Islet precursor cell (in vitro differentiated cells): ENCODE results near the gene OR5D18.
"Not testable (repeated sequence)": the region's sequence is repeated elsewhere in the genome, so short reads cannot be mapped to it uniquely, and the experiment has no call there.

Experiments used
- DNase-seq: peaks from one replicate; pipeline ENCODE4 v3.0.0-alpha.2; 2018

OR5D18 gene

DNA sequence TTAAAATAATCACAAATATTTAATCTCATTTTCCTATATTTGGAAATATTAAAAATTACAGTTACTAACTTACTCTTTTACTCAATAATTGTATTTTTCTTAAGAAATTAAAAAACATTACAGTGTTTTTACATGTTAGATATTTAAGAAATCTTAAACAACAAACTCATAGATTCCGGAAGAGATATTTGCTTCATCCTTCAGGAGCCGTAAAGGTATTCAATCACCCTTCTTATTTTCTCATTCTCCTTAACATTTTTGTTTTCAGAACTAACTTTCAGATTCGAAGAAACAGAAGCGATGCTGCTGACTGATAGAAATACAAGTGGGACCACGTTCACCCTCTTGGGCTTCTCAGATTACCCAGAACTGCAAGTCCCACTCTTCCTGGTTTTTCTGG, at the start of gene OR5D18:
OR5D18 (plus strand) TSS at position 301 of the 400 bp plus-strand sequence; CDS start at position 301, 0 bp downstream.
- DNase-seq: no peak

DNA sequence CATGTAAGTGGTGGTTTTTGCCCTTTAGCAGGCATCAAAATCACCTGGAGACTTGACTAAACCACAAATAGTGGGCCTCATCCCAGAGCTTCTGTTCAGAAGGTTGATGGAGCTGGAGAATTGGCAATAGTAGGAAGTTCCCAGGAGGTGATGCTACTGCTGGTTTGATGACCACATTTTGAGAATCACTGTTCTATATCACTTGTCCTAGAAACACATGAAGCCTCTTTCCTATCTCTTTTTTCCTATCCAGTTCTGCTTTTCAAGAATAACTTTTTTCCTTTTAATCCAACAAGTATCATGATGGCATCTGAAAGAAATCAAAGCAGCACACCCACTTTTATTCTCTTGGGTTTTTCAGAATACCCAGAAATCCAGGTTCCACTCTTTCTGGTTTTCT, 46.3 kb upstream of the OR5D18 start, which contains the start of gene OR5D13:
OR5D13 (plus strand) TSS at position 301 of the 400 bp plus-strand sequence; CDS start at position 301, 0 bp downstream.
- no peak for DNase-seq

DNA sequence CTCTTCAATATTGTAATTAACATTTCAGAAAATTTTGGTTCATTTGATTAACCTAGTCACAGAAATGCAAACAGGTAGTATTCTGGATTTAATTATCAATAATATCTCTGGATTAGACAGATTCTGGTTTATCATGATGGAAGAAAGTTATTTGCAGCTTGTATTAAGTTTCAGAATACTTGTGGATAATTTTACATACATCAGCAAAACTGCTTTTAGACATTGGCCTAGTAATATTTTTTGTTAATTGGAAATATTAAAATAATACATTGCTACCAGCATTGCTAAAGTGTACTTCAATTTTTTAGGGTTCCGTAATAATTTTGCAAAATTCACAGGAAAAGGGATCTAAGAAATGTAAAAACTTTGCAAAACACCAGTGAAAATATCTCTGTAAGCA, 27.8 kb upstream of the OR5D18 start:
- no peak for DNase-seq

DNA sequence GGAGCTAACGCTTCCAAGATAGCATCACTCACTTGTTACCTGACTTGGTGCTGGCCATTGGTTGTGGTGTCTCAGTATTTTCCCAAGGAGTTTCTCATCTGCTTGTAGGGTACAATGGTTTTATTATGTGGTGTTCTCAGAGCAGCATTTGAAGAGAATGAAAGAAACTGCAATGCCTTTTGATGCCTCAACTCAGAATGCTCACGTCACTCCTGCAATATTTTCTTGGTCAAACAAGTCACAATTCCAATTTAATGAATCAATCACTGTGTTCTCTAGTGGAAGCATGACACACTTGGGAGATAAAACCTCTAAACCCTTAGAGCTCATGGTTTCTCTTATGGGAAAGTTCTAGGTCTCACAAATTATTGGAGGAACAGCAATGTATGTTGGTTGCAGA, 26.1 kb upstream of the OR5D18 start:
- no peak for DNase-seq

DNA sequence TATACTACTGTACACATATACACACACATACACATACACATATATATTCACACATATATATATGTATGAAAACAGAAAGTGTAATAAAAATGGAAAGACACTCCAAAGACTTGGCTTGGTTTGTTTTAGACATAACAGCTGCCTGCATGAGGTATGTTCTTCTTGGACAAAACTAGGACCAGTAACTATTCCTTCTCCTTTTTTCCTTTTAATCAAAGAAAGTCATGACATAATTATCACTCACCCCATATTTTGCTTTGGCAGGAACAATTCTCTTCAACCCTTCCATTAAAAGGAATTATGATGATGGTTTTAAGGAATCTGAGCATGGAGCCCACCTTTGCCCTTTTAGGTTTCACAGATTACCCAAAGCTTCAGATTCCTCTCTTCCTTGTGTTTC, 24.2 kb upstream of the OR5D18 start, which contains the start of gene OR5D14:
OR5D14 (plus strand) TSS at position 301 of the 400 bp plus-strand sequence; CDS start at position 301, 0 bp downstream.
- DNase-seq: no peak

DNA sequence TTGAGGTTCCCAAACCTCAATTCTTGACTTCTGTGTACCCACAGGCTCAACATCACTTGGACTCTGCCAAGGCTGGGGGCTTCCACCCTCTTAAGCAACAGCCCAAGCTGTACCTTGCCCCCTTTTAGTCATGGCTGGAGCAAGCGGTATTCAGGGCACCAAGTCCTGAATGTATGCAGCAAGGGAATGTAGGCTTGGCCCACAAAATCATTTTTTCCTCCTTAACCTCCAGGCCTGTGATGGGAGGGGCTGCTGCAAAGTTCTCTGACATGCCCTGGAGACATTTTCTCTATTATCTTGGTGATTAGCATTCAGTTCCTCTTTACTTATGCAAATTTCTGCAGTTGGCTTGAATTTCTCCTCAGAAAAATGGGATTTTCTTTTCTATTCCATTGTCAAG, 13.2 kb upstream of the OR5D18 start:
- no peak for DNase-seq

DNA sequence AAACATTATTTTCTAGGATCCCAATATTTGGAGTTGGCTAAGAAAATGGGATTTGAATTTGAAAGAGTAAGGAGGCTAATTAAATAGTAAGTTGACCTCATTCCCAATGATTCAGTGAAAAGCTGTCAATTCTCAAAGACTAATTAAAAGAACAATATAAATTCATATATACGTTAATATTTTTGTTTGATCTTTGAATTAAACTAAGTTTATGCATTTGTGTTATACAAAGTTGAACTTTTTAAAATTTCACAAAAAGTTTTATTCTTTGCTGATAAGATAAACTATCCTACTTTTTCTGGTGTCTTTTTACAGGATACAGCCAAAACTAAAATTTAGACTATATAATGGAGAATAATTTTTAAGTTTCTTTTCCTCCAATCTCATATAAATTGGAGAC, 8.4 kb upstream of the OR5D18 start, which contains the start of gene OR5L1:
OR5L1 (plus strand) TSS at position 301 of the 400 bp plus-strand sequence. CDS start 100 bp downstream, outside the sequence.
- DNase-seq: no peak

DNA sequence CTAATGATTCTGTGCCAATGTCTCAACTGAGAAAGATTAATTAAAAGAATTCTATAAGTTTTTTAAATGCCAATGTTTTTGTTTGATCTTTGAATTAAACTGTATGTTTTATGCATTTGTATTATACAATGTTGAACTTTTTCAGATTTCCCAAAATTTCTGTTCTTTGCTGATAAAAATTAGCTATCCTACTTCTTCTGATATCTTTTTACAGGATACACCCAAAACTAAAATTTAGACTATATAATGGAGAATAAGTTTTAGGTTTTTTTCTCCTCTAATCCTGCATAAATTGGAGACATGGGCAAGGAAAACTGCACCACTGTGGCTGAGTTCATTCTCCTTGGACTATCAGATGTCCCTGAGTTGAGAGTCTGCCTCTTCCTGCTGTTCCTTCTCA, 7.5 kb downstream of the OR5D18 start, which contains the start of gene OR5L2:
OR5L2 (plus strand) TSS at position 301 of the 400 bp plus-strand sequence; CDS start at position 301, 0 bp downstream.
- no peak for DNase-seq

DNA sequence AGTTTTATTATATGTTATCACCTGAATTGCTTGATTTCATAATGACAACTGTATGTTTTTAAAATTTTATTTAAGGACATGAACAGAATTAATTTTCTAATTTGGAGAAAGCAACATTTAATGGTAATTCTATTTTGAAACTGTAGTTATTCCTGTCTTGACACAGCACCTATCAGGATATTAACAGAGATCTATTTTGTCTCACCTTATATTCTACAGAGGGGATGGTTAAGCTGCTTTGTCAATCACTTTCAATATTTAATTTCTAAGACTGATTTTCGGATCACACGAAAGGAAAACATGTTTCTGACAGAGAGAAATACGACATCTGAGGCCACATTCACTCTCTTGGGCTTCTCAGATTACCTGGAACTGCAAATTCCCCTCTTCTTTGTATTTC, 19.0 kb downstream of the OR5D18 start, which contains the start of gene OR5D16:
OR5D16 (plus strand) TSS at position 301 of the 400 bp plus-strand sequence; CDS start at position 301, 0 bp downstream.
- DNase-seq: no peak

DNA sequence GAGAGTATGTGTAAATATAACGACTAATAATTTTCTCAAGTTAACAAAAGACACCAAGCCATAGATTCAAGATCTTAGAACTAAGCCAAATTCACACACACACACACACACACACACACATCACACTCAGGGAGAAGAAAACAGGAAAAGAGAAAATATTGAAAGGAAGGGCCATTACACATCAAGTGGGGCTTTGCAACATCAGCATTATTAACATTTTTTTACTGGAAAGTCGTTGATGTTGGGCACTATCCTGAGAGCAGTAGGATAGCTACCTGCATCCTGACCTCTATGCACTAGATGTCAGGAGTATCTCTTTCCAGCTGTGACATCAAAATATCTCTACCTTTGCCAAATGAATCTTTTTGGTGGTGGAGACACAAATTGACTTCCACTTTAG, 28.0 kb downstream of the OR5D18 start:
- DNase-seq: no peak

DNA sequence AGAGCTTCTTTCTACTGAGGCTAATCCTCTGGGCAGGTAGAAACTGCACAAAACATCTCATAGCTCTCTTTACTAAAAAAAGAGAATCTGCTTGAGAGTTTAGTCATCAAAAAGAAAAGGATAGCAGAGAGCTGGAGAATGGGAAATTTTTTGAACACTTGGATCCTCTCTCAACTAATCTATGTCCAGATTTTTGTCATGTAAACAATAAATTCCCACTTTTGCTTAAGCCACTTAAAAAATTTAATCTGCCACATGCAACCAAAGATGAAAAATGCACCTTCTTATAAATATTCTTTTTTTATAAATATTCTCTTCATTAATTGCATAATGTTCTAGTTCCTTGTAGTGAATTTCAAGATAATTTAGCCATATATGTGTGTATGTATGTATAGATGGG, 29.6 kb downstream of the OR5D18 start:
- DNase-seq: no peak

DNA sequence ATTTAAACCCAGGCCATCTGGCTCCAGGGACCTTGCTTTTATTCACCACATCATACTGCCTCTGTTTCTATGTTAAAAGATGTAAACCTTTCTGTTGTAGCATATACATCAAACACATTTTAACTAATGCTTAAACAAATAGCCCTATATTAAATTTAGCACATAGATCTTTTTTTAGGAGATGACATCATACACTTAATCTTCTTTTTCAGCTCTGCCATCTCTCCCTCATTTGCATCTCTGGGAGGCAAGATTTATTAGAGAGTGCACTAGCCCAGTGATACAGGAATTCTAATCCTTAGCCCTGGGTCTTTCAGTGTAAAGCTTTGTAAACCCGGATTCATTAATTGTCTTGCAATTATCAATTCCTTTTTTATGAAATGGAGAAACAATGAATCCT, 32.7 kb downstream of the OR5D18 start:
- no peak for DNase-seq

DNA sequence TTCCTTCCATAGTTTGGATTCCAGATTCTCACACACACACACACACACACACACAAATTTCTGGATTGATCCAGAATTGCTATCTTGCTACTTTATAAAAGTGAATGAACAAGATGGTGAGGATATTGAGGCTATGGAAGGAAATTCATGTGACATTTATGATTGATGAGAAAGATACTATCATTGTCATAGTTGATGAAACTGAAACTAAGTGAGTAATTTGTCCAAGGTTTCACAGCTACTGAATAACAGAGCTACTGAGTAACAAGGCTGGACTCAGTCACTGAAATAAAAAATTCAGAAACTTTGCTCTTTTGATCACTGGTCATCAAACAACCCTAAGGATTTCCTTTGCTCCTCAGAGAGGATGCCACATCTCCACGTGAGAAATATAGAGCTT, 35.3 kb downstream of the OR5D18 start:
- no peak for DNase-seq

DNA sequence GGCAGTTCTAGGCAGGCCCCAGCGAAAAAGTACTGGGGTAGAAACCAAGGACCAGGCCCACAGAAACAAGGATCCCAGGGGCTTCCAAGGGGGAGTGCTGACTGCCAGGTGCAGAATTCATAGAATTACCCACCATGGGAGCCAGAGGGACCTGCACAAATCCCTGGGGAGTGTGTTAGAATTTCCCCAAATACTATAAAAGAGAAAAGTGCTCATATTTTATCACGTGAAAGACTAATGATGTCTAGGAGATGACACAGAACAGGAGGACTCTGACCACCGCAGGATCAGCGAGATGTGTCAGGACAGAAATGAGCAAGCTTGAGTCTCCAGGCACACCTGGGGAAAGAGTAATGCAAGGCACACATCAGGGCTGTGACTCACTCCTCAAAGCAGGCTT, 47.9 kb downstream of the OR5D18 start:
- DNase-seq: not testable (repeated sequence)
